ENCODE measurements around the gene CDCP1. TPM values are rescaled to one million over a fixed set of nuclear protein-coding genes. Genes with fewer than 3 reads are reported as not detected.

The CDCP1 gene
- total RNA-seq, 4 donors from 2014 or later = 29.7 to 68.3 (median 61.5) TPM

GRCh38 chr3:45110509-45110833, 35.7 kb downstream of the CDCP1 start:
- Histone ChIP-seq H3K27ac (peak overlapping the region in 3 of 4 donors; percentile 63 to 98 (median 85)), H3K4me3 (peak overlapping the region in 2 of 4 donors; percentile 22 to 46)

GRCh38 chr3:45109771-45110508, 36.2 kb downstream of the CDCP1 start:
- peak in 1 of 2 donors; percentile 34 for TF ChIP-seq POLR2A (IDR thresholded peaks at IDR 0.05)
- no peak for TF ChIP-seq CTCF (IDR thresholded peaks at IDR 0.05)
- peaks cover 0 to 14% (median 2%) of the 10 kb centered on the region in 4 donors for H3K4me1 ChIP-seq
- H3K27ac ChIP-seq = peak overlapping the region in 3 of 4 donors; percentile 63 to 98 (median 85)
- no peaks in the 10 kb centered on the region for H3K9me3 ChIP-seq
- DNase-seq = peak in 1 of 3 donors; percentile 80
- peak overlapping the region in 2 of 4 donors; percentile 22 to 46 for H3K4me3 ChIP-seq
- H3K36me3 ChIP-seq = peaks cover 0 to 14% (median 0%) of the 10 kb centered on the region in 3 donors
- no peaks in the 10 kb centered on the region for H3K27me3 ChIP-seq

More at GRCh38 chr3:45110509-45110833, 35.7 kb downstream of the CDCP1 start:
- Histone ChIP-seq H3K9me3 (no peaks in the 10 kb centered on the region), H3K4me1 (peaks cover 0 to 14% (median 2%) of the 10 kb centered on the region in 4 donors), H3K27me3 (no peaks in the 10 kb centered on the region), H3K36me3 (peaks cover 0 to 14% (median 0%) of the 10 kb centered on the region in 3 donors)
- DNase-seq = peak in 1 of 3 donors; percentile 73
- no peak for TF ChIP-seq POLR2A (IDR thresholded peaks at IDR 0.05)
- TF ChIP-seq CTCF (IDR thresholded peaks at IDR 0.05) = no peak

GRCh38 chr3:45106874-45107273, 39.3 kb downstream of the CDCP1 start:
- no peak for TF ChIP-seq POLR2A (IDR thresholded peaks at IDR 0.05)
- TF ChIP-seq CTCF (IDR thresholded peaks at IDR 0.05) = no peak
- no peak overlapping the region for H3K4me3 ChIP-seq
- DNase-seq = no peak
- no peaks in the 10 kb centered on the region for H3K9me3 ChIP-seq
- H3K27me3 ChIP-seq = no peaks in the 10 kb centered on the region
- peaks cover 0 to 12% (median 0%) of the 10 kb centered on the region in 3 donors for H3K36me3 ChIP-seq
- no peak overlapping the region for H3K27ac ChIP-seq
- peaks cover 0 to 14% (median 2%) of the 10 kb centered on the region in 4 donors for H3K4me1 ChIP-seq

- DNase-seq = peak in 1 of 3 donors; percentile 74
- no peaks in the 10 kb centered on the region for H3K9me3 ChIP-seq
- no peak for TF ChIP-seq CTCF (IDR thresholded peaks at IDR 0.05)
- no peak for TF ChIP-seq POLR2A (IDR thresholded peaks at IDR 0.05)
- H3K27ac ChIP-seq = no peak overlapping the region
- H3K27me3 ChIP-seq = no peaks in the 10 kb centered on the region
- peaks cover 0 to 16% (median 0%) of the 10 kb centered on the region in 3 donors for H3K36me3 ChIP-seq
- no peak overlapping the region for H3K4me3 ChIP-seq
- H3K4me1 ChIP-seq = peaks cover 0 to 14% (median 2%) of the 10 kb centered on the region in 4 donors
Measured at GRCh38 chr3:45105855-45106671, 40.1 kb downstream of the CDCP1 start.

GRCh38 chr3:45104715-45105711, 41.2 kb downstream of the CDCP1 start:
- Histone ChIP-seq H3K4me3 (no peak overlapping the region), H3K36me3 (peaks cover 0 to 19% (median 0%) of the 10 kb centered on the region in 3 donors), H3K9me3 (no peaks in the 10 kb centered on the region), H3K27me3 (no peaks in the 10 kb centered on the region), H3K27ac (no peak overlapping the region), H3K4me1 (peaks cover 0 to 12% (median 2%) of the 10 kb centered on the region in 4 donors)
- no peak for TF ChIP-seq CTCF (IDR thresholded peaks at IDR 0.05)
- TF ChIP-seq POLR2A (IDR thresholded peaks at IDR 0.05) = no peak
- no peak for DNase-seq
